ENCODE measurements around the gene GLRX2.

DNA sequence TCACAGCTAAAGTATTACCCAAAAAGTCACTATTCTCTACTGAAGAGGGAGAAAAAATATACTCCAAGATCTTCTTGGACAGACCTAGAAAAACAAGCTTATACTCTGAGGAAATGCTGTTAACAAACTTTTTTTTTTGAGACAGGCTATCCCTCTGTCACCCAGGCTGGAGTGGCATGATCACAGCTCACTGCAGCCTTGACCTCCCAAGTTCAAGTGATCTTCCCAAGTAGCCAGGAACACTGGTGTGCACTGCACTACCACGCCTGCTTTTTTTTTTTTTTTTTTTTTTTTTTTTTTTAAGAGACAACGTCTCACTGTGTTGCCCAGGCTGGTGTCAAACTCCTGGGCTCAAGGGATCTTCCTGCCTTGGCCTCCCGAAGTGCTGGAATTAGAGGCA is 17.3 kb downstream of the GLRX2 start:
- no peak for TF ChIP-seq MAX (IDR thresholded peaks at IDR 0.05)
- TF ChIP-seq, protein P1, sequence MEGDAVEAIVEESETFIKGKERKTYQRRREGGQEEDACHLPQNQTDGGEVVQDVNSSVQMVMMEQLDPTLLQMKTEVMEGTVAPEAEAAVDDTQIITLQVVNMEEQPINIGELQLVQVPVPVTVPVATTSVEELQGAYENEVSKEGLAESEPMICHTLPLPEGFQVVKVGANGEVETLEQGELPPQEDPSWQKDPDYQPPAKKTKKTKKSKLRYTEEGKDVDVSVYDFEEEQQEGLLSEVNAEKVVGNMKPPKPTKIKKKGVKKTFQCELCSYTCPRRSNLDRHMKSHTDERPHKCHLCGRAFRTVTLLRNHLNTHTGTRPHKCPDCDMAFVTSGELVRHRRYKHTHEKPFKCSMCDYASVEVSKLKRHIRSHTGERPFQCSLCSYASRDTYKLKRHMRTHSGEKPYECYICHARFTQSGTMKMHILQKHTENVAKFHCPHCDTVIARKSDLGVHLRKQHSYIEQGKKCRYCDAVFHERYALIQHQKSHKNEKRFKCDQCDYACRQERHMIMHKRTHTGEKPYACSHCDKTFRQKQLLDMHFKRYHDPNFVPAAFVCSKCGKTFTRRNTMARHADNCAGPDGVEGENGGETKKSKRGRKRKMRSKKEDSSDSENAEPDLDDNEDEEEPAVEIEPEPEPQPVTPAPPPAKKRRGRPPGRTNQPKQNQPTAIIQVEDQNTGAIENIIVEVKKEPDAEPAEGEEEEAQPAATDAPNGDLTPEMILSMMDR (IDR thresholded peaks at IDR 0.05; ENCODE audit: low read depth, low read length, missing input control) = no peak
- TF ChIP-seq ZBTB33 (IDR thresholded peaks at IDR 0.05) = no peak
- TF ChIP-seq, protein P2, sequence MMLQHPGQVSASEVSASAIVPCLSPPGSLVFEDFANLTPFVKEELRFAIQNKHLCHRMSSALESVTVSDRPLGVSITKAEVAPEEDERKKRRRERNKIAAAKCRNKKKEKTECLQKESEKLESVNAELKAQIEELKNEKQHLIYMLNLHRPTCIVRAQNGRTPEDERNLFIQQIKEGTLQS (IDR thresholded peaks at IDR 0.05) = no peak
- TF ChIP-seq GABPA (IDR thresholded peaks at IDR 0.05 in 1 of 2, conservative IDR thresholded peaks at IDR 0.05 in 1 of 2) = no peak
- TF ChIP-seq JUND (IDR thresholded peaks at IDR 0.05) = no peak

Data from liver (tissue), 3 donors.